GM19023 (cell line): ENCODE measurements around the gene PTPRM.

Experiments
- ATAC-seq: cut with Tn5 transposase; IDR thresholded peaks from one replicate; pipeline ENCODE4 v1.9.1; 2021; ENCODE audit warnings: mild to moderate bottlenecking, moderate library complexity; ENCODE audit not compliant: unreplicated experiment

Gene PTPRM

GRCh38 chr18:7844017-7844416 is 276.9 kb downstream of the PTPRM start:
- no peak for ATAC-seq

GRCh38 chr18:7844418-7844817 is 277.3 kb downstream of the PTPRM start:
- no peak for ATAC-seq

GRCh38 chr18:7846335-7846734 is 279.2 kb downstream of the PTPRM start:
- ATAC-seq = no peak

GRCh38 chr18:7847357-7848053 is 280.4 kb downstream of the PTPRM start:
- ATAC-seq = no peak

- no peak for ATAC-seq
These were observed 280.9 kb downstream of the PTPRM start for GRCh38 chr18:7848054-7848412.

- no peak for ATAC-seq
These were observed 283.3 kb downstream of the PTPRM start for GRCh38 chr18:7850446-7850845.

GRCh38 chr18:7855028-7855427 is 287.9 kb downstream of the PTPRM start:
- ATAC-seq = no peak

- no peak for ATAC-seq
These were observed 288.6 kb downstream of the PTPRM start for GRCh38 chr18:7855671-7856070.

GRCh38 chr18:7856116-7856515 is 289.0 kb downstream of the PTPRM start:
- ATAC-seq = no peak

- ATAC-seq = no peak
These were observed 289.6 kb downstream of the PTPRM start for GRCh38 chr18:7856733-7857132.

- no peak for ATAC-seq
These were observed 290.4 kb downstream of the PTPRM start for GRCh38 chr18:7857562-7857961.

- no peak for ATAC-seq
These were observed 292.0 kb downstream of the PTPRM start for GRCh38 chr18:7859122-7859521.

GRCh38 chr18:7870266-7870665 is 303.1 kb downstream of the PTPRM start:
- ATAC-seq = no peak

GRCh38 chr18:7870855-7871254 is 303.7 kb downstream of the PTPRM start:
- ATAC-seq = no peak

- ATAC-seq = no peak
These were observed 304.7 kb downstream of the PTPRM start for GRCh38 chr18:7871560-7872456.

- no peak for ATAC-seq
These were observed 305.5 kb downstream of the PTPRM start for GRCh38 chr18:7872569-7872968.

GRCh38 chr18:7873316-7873715 is 306.2 kb downstream of the PTPRM start:
- ATAC-seq = no peak

GRCh38 chr18:7876354-7877104 is 309.4 kb downstream of the PTPRM start:
- no peak for ATAC-seq

GRCh38 chr18:7877609-7878008 is 310.5 kb downstream of the PTPRM start:
- no peak for ATAC-seq

- ATAC-seq = no peak
These were observed 311.4 kb downstream of the PTPRM start for GRCh38 chr18:7878265-7879211.
